ENCODE data around the gene EVA1C.
"Not testable (repeated sequence)": the region's sequence is repeated elsewhere in the genome, so short reads cannot be mapped to it uniquely, and the experiment has no call there.

EVA1C gene

DNA sequence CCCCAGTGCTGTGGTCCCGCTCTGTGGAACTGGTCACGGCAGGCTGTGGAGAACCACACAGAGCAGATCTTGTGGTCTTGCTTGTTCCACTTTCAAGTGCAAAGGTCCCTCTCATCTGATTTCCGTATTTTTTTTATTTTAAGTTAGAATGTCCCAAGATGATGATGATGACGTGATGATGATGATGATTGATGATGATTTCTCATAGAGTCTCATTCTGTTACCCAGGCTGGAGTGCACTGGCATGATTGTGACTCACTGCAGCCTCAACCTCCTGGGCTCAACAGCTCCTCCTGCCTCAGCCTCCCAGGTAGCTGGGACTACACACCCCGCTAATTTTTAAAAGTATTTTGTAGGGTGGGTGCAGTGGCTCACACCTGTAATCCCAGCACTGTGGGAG lies 12.2 kb downstream of the EVA1C start:
- no peak for DNase-seq (ENCODE audit: low spot score)

DNA sequence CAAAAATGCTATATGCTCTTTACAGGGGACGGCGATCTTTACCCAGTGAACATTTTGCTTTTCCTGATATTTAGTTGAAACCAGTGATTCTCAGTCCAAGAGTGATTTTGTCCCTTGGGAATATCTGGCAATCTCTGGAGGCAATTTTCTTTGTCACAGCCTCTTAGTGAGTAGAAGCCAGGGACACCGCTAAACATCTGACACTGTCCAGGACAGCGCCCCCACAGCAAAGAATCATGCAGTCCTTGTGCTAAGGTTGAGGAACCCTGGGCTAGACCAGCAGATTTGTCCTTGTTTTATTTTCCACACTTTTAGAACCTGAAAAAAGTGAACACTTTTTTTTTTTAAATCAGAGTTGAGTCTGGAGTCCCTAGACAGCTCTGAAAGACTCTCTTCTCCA lies 13.1 kb downstream of the EVA1C start:
- DNase-seq (ENCODE audit: low spot score), result no peak

DNA sequence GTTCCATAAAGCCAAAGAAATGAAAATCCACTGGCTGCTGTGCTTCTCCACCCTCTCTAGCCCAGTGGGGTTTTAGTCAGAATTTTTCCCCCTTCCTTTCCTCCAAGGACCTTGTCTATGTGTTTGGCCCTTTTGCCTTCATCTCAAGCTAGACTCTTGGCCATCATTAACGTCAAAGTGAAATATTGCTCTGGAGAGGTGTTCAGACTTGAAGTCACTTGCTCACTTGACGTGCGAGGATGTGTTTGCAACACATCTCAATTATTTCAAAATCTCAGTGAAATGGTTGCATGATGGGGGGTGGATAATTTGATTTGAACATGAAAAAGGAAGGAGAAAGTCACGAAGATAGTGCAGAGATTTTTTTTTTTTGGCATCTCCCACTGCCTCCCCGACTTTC lies 13.6 kb downstream of the EVA1C start:
- no peak for DNase-seq (ENCODE audit: low spot score)

- no peak for DNase-seq (ENCODE audit: low spot score)
These were observed 14.1 kb downstream of the EVA1C start for GRCh38 chr21:32426592-32427051.

DNA sequence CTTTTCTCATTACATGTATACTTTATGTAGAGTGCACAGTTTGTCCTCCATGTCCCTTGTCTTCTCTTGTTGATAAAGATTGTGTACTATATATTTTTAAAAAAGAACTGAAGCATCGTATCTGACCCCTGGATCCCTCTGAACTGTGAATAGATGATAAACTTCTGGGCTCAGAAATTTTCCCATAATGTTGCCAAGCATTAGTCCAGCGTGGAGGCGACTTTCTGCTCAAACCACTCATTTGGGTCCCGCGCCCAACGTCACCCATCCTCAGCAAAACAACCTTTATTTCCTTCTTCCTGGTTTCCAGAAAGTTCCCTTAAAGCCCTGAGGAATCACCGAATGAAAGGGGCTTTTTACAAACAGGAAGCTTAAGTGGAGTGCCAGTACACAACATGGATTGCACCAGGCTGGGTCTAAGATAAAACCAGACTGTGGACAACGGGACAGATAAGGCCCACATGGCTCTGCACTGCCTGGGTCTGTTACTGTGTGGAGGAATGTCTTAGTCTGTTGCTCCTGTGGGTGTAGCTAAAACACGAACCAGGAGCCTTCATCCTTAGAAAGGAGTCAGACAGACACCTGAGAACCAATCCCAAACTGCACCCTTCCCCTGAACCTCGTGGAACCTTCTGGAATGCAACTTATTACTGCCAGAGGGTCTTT lies 15.6 kb downstream of the EVA1C start:
- no peak for DNase-seq (ENCODE audit: low spot score)

DNA sequence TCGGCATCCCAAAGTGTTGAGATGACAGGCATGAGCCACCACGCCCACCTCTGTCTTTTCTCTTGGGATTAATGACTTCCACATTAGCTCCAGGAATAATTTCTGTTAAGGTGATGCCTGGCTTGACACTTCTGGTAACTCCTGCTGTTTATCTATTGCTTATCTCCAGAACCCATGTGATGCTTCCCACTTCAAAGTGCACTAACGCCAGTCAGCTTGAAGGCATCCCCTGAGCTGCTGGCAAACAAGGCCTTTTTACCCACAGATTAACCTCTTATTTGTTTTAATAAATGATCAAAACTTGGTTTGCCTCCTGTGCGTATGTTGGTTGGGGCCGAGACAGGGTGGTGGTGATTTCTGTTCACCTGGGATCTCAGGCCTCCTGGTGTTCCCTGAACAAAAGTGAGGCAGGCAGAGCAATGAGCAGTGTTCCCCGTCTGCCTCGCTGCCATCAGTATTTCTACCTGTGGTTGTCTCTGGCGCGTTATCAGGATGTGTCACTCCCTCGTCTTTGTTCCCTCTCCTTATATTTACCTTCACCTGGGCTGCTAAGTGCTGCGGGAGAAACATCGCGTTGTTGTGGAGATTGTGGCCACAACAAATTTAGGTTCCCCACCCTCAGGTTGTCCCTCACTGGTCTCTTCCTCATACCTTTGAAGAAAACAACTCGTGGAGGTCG lies 20.6 kb downstream of the EVA1C start:
- not testable (repeated sequence) for DNase-seq (ENCODE audit: low spot score)

DNA sequence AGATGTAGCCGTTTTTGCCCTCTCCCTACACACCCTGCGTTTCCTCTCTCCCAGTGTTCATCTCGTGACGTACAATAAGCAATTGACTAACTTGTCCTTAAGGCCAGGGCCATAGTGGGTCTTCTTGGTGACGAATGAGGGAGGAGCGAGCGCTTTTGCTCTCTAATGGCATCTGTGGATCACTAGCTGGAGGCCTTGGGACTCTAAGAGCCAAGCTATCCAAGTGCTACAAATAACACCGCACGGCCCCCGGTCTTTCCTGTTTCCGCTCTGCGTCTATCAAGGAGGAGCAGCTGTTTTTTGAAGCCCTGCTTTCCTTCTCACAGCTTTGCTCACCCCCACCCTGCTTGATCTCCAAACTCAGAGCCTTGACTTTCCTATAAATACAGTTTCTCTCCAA lies 25.2 kb downstream of the EVA1C start:
- DNase-seq (ENCODE audit: low spot score), result no peak

GRCh38 chr21:32442566-32443318 lies 30.2 kb downstream of the EVA1C start:
- DNase-seq (ENCODE audit: low spot score), result no peak

DNA sequence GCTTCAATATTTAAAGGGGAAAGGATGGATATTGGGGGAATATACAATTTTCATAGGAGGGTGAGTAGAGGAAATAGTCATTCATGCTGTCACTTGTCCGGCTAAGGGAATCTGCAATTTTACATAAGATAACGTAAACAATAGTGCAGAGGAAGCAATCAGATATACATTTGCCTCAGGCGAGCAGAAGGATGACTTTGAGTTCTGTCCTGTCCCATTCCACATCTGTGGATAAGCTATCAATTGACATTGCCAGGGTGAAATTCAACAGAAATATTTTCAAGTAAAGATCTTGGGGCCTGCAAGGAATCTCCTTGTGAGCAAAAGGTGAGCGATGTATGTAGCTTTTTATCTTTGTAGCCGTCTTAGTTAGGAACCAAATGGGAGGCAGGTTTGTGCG lies 32.6 kb downstream of the EVA1C start:
- DNase-seq (ENCODE audit: low spot score), result no peak

- DNase-seq (ENCODE audit: low spot score), result not testable (repeated sequence)
These were observed 33.9 kb downstream of the EVA1C start for GRCh38 chr21:32446440-32446839.

DNA sequence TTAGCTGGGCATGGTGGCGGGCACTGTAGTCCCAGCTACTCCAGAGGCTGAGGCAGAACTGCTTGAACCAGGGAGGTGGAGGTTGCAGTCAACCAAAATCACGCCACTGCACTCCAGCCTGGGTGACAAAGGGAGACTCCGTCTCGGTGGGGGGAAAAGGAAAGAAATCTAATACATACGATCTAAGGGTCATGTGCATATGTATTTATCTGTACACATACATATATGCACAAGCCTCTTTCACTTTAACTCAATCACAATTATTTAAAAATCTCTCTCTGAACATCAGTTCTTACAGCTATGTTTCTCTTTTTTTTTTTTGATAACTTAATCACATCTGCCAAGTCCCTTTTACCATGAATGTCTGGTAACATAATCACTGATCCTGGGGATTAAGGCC lies 34.7 kb downstream of the EVA1C start:
- DNase-seq (ENCODE audit: low spot score), result no peak

- DNase-seq (ENCODE audit: low spot score), result no peak
These were observed 36.5 kb downstream of the EVA1C start for GRCh38 chr21:32448803-32449594.

GRCh38 chr21:32450881-32451701 lies 38.6 kb downstream of the EVA1C start:
- not testable (repeated sequence) for DNase-seq (ENCODE audit: low spot score)

DNA sequence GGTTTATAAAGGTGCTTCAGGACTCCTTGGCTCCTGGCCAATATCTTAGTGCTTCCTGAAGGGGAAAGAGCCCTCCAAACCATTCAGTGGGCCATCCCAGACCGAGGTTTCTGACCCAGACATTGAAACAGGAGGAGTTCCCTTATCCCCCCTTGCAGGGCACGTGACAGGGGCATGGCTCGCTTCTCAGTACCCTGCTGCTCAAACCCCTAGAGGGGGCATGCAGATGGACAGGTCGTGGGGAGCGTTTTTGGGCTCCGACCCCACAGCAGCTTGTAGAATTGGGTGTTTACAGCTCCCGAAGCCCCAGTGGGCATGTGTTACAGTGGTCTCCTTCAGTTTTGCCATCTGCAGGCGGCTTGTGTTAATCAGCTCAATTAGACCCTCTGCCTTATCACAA lies 39.7 kb downstream of the EVA1C start:
- not testable (repeated sequence) for DNase-seq (ENCODE audit: low spot score)

DNA sequence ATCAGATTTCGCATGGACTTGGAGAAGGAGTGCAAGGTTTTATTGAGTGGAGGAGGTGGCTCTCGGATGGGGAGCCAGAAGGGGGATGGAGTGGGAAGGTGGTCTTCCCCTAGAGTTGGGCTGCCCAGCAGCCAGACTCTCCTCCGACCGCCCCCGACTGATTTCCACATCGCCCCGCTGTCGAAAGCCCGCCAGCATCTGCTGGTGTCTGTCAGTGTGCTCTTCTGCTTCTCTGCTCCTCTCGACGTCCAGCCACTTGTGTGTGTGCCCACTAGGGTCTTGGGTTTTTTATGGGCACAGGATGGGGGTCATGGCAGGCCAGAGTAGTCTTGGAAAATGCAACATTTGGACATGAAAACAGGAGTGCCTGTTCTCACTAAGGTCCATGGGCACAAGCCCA lies 40.1 kb downstream of the EVA1C start:
- no peak for DNase-seq (ENCODE audit: low spot score)

- no peak for DNase-seq (ENCODE audit: low spot score)
These were observed 43.0 kb downstream of the EVA1C start for GRCh38 chr21:32455548-32455947.

- no peak for DNase-seq (ENCODE audit: low spot score)
These were observed 44.0 kb downstream of the EVA1C start for GRCh38 chr21:32456497-32456918.

- DNase-seq (ENCODE audit: low spot score), result no peak
These were observed 44.9 kb downstream of the EVA1C start for GRCh38 chr21:32457360-32457840.

- no peak for DNase-seq (ENCODE audit: low spot score)
These were observed 45.5 kb downstream of the EVA1C start for GRCh38 chr21:32457962-32458361.

- no peak for DNase-seq (ENCODE audit: low spot score)
These were observed 47.5 kb downstream of the EVA1C start for GRCh38 chr21:32459972-32460371.

DNA sequence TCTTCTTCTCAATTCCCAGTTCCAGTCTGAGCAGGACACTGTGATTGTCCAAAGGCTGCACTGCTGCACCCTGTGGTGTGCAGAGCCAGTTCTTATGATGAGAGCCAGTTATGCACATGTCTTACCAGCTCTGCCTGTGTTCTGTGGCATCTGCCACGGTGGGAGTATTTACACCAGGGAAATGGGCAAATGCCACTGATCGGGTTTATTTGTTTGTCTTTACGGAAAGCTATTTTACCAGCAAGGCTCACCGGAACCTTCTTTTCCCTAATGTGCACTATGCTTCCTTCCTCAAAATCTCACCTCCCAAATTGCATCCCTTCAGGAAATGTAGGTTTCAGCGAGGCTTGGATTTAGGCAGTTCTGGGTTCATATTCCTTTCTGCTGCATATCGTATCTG lies 49.0 kb downstream of the EVA1C start:
- DNase-seq (ENCODE audit: low spot score), result no peak
